Activated CD4-positive, alpha-beta T cell treated with anti-CD3 and anti-CD28 coated beads for 36 hours (primary cell): Measurements from ENCODE around the gene OGFRL1. TPM values are rescaled to one million over a fixed set of nuclear protein-coding genes. Genes with fewer than 3 reads are reported as not detected.

Experiments
- ATAC-seq: fragments of 200-7000 bp; cut with Tn5 transposase; one replicate; pipeline ENCODE4 v1.10.0; 2021; ENCODE audit warnings: mild to moderate bottlenecking, moderate library complexity
- CTCF ChIA-PET: fragments of 350-600 bp; sonication (Branson Sonifier 250); formaldehyde crosslinking; loops from one replicate; lab custom pipeline; 2021; ENCODE audit warnings: antibody characterized with exemption; lab: Charles Lee
- POLR2A ChIA-PET: fragments of 350-600 bp; sonication (Branson Sonifier 250); formaldehyde crosslinking; loops from one replicate; lab custom pipeline; 2021; ENCODE audit warnings: antibody characterized with exemption, inconsistent platforms; lab: Charles Lee
- DNase-seq: peaks from one replicate; pipeline ENCODE4 v3.0.0-alpha.2; 2020
- H3K27ac Mint-ChIP-seq: one replicate; pipeline ENCODE4 v1.8.0; 2021; ENCODE audit warnings: mixed read lengths
- H3K27me3 Mint-ChIP-seq: one replicate; pipeline ENCODE4 v1.8.0; 2021; ENCODE audit warnings: mixed read lengths
- H3K36me3 Mint-ChIP-seq: one replicate; pipeline ENCODE4 v1.8.0; 2021; ENCODE audit warnings: low read depth, mixed read lengths
- H3K4me1 Mint-ChIP-seq: one replicate; pipeline ENCODE4 v1.8.0; 2021; ENCODE audit warnings: mixed read lengths
- H3K4me3 Mint-ChIP-seq: one replicate; pipeline ENCODE4 v1.8.0; 2021; ENCODE audit warnings: mild to moderate bottlenecking, moderate library complexity, mixed read lengths
- H3K9me3 Mint-ChIP-seq: one replicate; pipeline ENCODE4 v1.8.0; 2021; ENCODE audit warnings: low read depth, mixed read lengths
- intact Hi-C, 2 experiments: fragments of 100-400 bp; cut with DNase I in 1 of 2; cut with micrococcal nuclease in 1 of 2; formaldehyde crosslinking; loops; one replicate each; pipeline versions ENCODE4 v1.14.2 to v1.15.1; 2022 to 2024; cut with DNase I, micrococcal nuclease
- total RNA-seq, 2 experiments: library from RNA; stranded (reverse); gene quantifications; one replicate each; pipeline ENCODE4 v1.2.3, GENCODE V29; 2021

The OGFRL1 gene
- total RNA-seq, 2 experiments from 2014 or later, result 4.0 to 4.3 TPM

DNA sequence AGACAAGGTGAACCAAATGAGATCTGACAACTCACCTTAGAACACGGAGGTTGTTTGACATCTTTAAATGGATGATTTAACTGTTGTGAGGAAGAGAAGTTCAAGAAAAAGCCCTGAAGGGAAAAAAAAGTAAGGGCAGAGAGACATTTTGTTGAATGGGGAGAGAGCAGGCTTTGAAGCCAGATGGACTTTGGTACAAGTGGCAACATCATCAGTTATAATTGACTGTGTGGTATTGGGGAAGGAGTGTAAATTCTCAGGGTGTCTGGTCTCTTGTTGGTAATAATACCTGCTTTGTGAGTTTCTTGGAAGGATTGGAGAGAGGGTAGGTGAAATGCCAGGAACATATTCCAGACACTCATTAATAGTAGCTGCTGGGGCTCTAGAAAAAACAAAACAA is 21.6 kb downstream of the OGFRL1 start:
- Mint-ChIP-seq H3K27ac (no peak overlapping the region), H3K9me3 (no peaks in the 10 kb centered on the region), H3K27me3 (no peaks in the 10 kb centered on the region), H3K4me1 (no peaks in the 10 kb centered on the region), H3K4me3 (no peak overlapping the region), H3K36me3 (no peaks in the 10 kb centered on the region)
- ChIA-PET POLR2A (no interaction called here), CTCF (interaction anchor here (1.2 to 1.6 kb wide), 2 partner anchors 17 to 18 kb away, joined by 3 to 4 read pairs; no protein-coding TSS in a partner anchor)
- intact Hi-C loops, result no loop called here
- ATAC-seq, result no peak
- DNase-seq, result no peak

DNA sequence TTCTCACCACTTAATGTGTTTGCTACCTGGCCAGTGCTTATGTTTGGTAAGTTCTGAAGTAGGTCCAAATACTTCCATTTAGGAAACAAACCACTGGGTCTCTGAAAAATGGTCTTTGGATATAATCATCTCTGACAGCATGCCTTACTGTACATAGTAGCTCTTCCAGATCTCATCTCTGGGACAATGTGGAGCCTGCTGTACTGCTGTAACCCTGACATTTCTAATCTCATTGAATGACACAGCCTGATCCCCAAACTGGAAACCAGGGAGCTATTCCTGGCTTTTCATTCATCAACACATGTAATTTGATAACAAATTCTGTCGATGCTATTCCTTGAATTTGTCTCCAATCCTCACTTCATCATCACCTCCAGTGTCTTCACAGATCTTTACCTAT is 23.5 kb downstream of the OGFRL1 start:
- Mint-ChIP-seq H3K9me3 (no peaks in the 10 kb centered on the region), H3K36me3 (no peaks in the 10 kb centered on the region), H3K27me3 (no peaks in the 10 kb centered on the region), H3K4me1 (no peaks in the 10 kb centered on the region), H3K4me3 (no peak overlapping the region), H3K27ac (no peak overlapping the region)
- intact Hi-C loops, result no loop called here
- ChIA-PET POLR2A (no interaction called here), CTCF (interaction anchor here (1.1 kb wide), 1 partner anchor 30 kb away, joined by 3 read pairs; no protein-coding TSS in a partner anchor)
- DNase-seq (no peak), ATAC-seq (no peak)

DNA sequence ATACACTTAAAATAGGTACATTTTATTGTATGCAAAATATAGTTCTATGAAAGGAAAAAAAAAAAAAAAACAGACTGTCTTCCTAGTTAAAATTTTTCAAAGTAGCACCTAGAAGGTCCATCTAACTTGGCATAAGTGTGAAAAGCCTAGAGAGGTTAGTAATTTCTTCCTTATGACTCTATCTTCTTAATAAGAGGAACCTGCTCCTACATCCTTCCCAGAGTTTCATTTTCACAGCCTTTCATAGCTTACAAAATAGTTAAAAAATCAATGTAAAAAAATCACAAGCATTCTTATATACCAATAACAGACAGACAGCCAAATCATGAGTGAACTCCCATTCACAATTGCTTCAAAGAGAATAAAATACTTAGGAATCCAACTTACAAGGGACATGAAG is 28.8 kb downstream of the OGFRL1 start:
- DNase-seq, result no peak
- CTCF ChIA-PET, result no interaction called here
- Mint-ChIP-seq H3K36me3 (no peaks in the 10 kb centered on the region), H3K27ac (no peak overlapping the region), H3K4me1 (no peaks in the 10 kb centered on the region), H3K27me3 (no peaks in the 10 kb centered on the region), H3K4me3 (no peak overlapping the region), H3K9me3 (no peaks in the 10 kb centered on the region)
- POLR2A ChIA-PET, result no interaction called here
- intact Hi-C loops, result no loop called here
- no peak for ATAC-seq

DNA sequence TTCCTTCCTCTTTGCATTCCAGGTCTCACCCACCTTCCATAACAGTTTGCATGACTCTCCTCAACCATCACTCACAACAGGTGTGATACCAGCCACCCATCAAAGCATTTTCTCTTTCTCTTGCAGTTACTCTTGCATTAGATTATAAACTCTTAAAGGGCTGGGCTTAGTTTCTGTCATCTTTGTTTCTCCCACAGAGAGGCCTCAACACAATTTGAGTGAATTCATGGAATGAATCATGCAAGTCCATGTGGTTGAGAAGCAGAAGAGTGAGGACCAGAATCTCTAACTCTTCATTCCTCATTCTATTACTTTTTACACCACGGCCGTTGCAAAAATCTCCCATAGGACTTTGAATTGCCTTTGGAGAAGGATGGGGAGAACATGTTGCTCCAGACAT is 31.4 kb downstream of the OGFRL1 start:
- intact Hi-C loops, result no loop called here
- Mint-ChIP-seq H3K27ac (no peak overlapping the region), H3K9me3 (no peaks in the 10 kb centered on the region), H3K4me1 (no peaks in the 10 kb centered on the region), H3K4me3 (no peak overlapping the region), H3K36me3 (no peaks in the 10 kb centered on the region), H3K27me3 (peaks cover 2% of the 10 kb centered on the region)
- POLR2A ChIA-PET, result no interaction called here
- DNase-seq (no peak), ATAC-seq (peak; percentile 23)
- CTCF ChIA-PET, result no interaction called here

- peaks cover 2% of the 10 kb centered on the region for H3K27me3 Mint-ChIP-seq
- no peak overlapping the region for H3K27ac Mint-ChIP-seq
- H3K4me3 Mint-ChIP-seq, result no peak overlapping the region
- no peaks in the 10 kb centered on the region for H3K9me3 Mint-ChIP-seq
- intact Hi-C loops, result no loop called here
- CTCF ChIA-PET, result interaction anchor here (0.9 to 1.1 kb wide), 2 partner anchors 13 to 40 kb away, joined by 3 read pairs; no protein-coding TSS in a partner anchor
- ATAC-seq (no peak), DNase-seq (no peak)
- no peaks in the 10 kb centered on the region for H3K4me1 Mint-ChIP-seq
- POLR2A ChIA-PET, result no interaction called here
- H3K36me3 Mint-ChIP-seq, result no peaks in the 10 kb centered on the region
Observed at GRCh38 chr6:71321314-71321713, 32.7 kb downstream of the OGFRL1 start.

- CTCF ChIA-PET, result no interaction called here
- no peak overlapping the region for H3K27ac Mint-ChIP-seq
- ATAC-seq (no peak), DNase-seq (no peak)
- intact Hi-C loops, result no loop called here
- H3K4me1 Mint-ChIP-seq, result no peaks in the 10 kb centered on the region
- H3K4me3 Mint-ChIP-seq, result no peak overlapping the region
- POLR2A ChIA-PET, result no interaction called here
- no peaks in the 10 kb centered on the region for H3K9me3 Mint-ChIP-seq
- no peaks in the 10 kb centered on the region for H3K36me3 Mint-ChIP-seq
- H3K27me3 Mint-ChIP-seq, result peaks cover 2% of the 10 kb centered on the region
Observed at GRCh38 chr6:71324194-71324785, 35.7 kb downstream of the OGFRL1 start.

DNA sequence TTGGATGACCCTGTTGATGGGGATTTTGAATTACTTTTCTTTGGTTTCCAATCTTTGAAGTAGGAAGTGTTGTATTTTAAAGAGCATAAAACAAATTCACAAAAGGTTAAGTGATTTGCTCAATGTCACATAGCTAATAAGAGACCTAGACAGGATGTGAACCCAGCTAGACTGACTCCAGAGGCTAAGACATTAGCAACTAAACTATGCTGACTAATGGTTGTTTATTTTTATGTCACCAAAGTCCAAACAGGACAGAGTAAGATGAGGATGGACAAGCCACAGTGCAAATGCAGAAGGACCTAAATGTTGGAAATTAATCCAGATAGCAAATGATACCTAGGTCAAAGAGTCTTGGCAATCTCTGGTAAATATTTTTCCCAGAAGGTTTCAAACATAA is 38.0 kb downstream of the OGFRL1 start:
- H3K4me1 Mint-ChIP-seq, result no peaks in the 10 kb centered on the region
- CTCF ChIA-PET, result interaction anchor here (1.4 kb wide), 1 partner anchor 16 kb away, joined by 4 read pairs; no protein-coding TSS in a partner anchor
- POLR2A ChIA-PET, result no interaction called here
- H3K36me3 Mint-ChIP-seq, result no peaks in the 10 kb centered on the region
- H3K27ac Mint-ChIP-seq, result no peak overlapping the region
- H3K9me3 Mint-ChIP-seq, result no peaks in the 10 kb centered on the region
- no peak for DNase-seq
- peaks cover 2% of the 10 kb centered on the region for H3K27me3 Mint-ChIP-seq
- intact Hi-C loops, result no loop called here
- H3K4me3 Mint-ChIP-seq, result no peak overlapping the region
- ATAC-seq, result no peak

DNA sequence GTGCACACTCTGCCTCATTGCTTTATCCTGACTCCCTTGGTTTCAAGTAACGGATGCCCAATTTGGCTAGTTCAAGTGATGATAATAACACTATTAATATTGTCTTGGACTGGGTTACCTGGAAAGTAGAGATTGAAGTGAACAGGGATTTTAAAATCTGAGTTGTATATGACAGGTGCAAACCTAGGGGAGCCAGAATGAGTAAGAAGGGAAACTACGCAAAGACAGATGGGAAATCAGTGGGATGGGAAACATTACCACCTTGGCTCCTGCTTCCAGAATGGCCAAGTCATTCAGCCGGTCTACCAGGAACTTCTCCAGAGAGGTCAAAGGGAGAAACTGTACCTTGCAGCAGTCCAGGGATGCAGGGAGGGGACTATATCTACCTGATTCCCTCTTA is 41.9 kb downstream of the OGFRL1 start:
- H3K36me3 Mint-ChIP-seq, result no peaks in the 10 kb centered on the region
- intact Hi-C loops, result no loop called here
- no peak overlapping the region for H3K27ac Mint-ChIP-seq
- ATAC-seq (no peak), DNase-seq (no peak)
- H3K27me3 Mint-ChIP-seq, result no peaks in the 10 kb centered on the region
- CTCF ChIA-PET, result no interaction called here
- H3K4me3 Mint-ChIP-seq, result no peak overlapping the region
- H3K4me1 Mint-ChIP-seq, result peaks cover 4% of the 10 kb centered on the region
- POLR2A ChIA-PET, result no interaction called here
- H3K9me3 Mint-ChIP-seq, result no peaks in the 10 kb centered on the region

DNA sequence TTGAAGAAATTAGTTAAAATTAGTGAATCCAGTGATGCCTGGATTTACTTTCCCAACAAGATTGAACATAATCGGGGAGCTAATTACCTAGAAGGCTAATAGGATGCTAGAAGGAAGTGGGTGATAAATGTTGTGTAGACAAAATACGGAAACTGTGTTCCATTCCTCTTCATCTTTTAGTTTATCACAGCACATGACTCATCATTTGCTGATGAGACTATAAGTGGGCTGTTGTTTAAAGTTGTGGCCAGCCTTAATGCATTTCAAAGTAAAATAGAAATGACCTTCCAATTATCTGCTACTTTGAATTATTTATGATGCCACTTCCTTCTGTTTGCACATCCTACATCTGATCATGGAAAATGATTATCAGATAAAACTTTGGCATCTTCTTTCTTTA is 43.4 kb downstream of the OGFRL1 start:
- POLR2A ChIA-PET, result no interaction called here
- Mint-ChIP-seq H3K4me1 (peaks cover 4% of the 10 kb centered on the region), H3K4me3 (no peak overlapping the region), H3K36me3 (no peaks in the 10 kb centered on the region), H3K27ac (no peak overlapping the region), H3K27me3 (no peaks in the 10 kb centered on the region), H3K9me3 (no peaks in the 10 kb centered on the region)
- DNase-seq (no peak), ATAC-seq (no peak)
- intact Hi-C loops, result no loop called here
- CTCF ChIA-PET, result no interaction called here

GRCh38 chr6:71333050-71333449 is 44.4 kb downstream of the OGFRL1 start:
- ATAC-seq (no peak), DNase-seq (no peak)
- intact Hi-C loops, result no loop called here
- ChIA-PET POLR2A (no interaction called here), CTCF (no interaction called here)
- H3K27me3 Mint-ChIP-seq, result peaks cover 2% of the 10 kb centered on the region
- no peak overlapping the region for H3K27ac Mint-ChIP-seq
- H3K4me1 Mint-ChIP-seq, result peaks cover 4% of the 10 kb centered on the region
- H3K36me3 Mint-ChIP-seq, result no peaks in the 10 kb centered on the region
- H3K4me3 Mint-ChIP-seq, result no peak overlapping the region
- H3K9me3 Mint-ChIP-seq, result no peaks in the 10 kb centered on the region

GRCh38 chr6:71333697-71334096 is 45.1 kb downstream of the OGFRL1 start:
- H3K36me3 Mint-ChIP-seq, result no peaks in the 10 kb centered on the region
- no peaks in the 10 kb centered on the region for H3K9me3 Mint-ChIP-seq
- H3K27me3 Mint-ChIP-seq, result peaks cover 2% of the 10 kb centered on the region
- H3K4me3 Mint-ChIP-seq, result no peak overlapping the region
- no peak overlapping the region for H3K27ac Mint-ChIP-seq
- DNase-seq, result no peak
- ChIA-PET POLR2A (no interaction called here), CTCF (no interaction called here)
- intact Hi-C loops, result no loop called here
- ATAC-seq, result no peak
- peaks cover 4% of the 10 kb centered on the region for H3K4me1 Mint-ChIP-seq

- H3K4me1 Mint-ChIP-seq, result peaks cover 4% of the 10 kb centered on the region
- no peak for DNase-seq
- no peak overlapping the region for H3K27ac Mint-ChIP-seq
- H3K4me3 Mint-ChIP-seq, result no peak overlapping the region
- no peaks in the 10 kb centered on the region for H3K36me3 Mint-ChIP-seq
- H3K27me3 Mint-ChIP-seq, result peaks cover 2% of the 10 kb centered on the region
- ChIA-PET CTCF (interaction anchor here (1.0 kb wide), 1 partner anchor 14 kb away, joined by 3 read pairs; no protein-coding TSS in a partner anchor), POLR2A (no interaction called here)
- H3K9me3 Mint-ChIP-seq, result no peaks in the 10 kb centered on the region
- intact Hi-C loops, result no loop called here
- peak; percentile 92 for ATAC-seq
Observed at GRCh38 chr6:71334768-71335167, 46.2 kb downstream of the OGFRL1 start.
